Erythroblast (primary cell): Measurements from ENCODE around the gene ZNF507.

Source experiments
- GATA1 ChIP-seq: IDR thresholded peaks from 2 replicates; pipeline ENCODE4 v1.6.1; 2011; ENCODE audit warnings: low read depth, mild to moderate bottlenecking, control low read depth, low read length, moderate library complexity
- POLR2A ChIP-seq: IDR thresholded peaks from 2 replicates; pipeline ENCODE4 v1.6.1; 2011; ENCODE audit warnings: mild to moderate bottlenecking, low read length

- TF ChIP-seq POLR2A (no peak), GATA1 (no peak)
Measured at GRCh38 chr19:32352241-32352630, 6.8 kb downstream of the ZNF507 start.
